Measurements from ENCODE around the gene LGALS9. TPM values are rescaled to one million over a fixed set of nuclear protein-coding genes. Genes with fewer than 3 reads are reported as not detected.
"Not testable (repeated sequence)": the region's sequence is repeated elsewhere in the genome, so short reads cannot be mapped to it uniquely, and the experiment has no call there.

The LGALS9 gene
- total RNA-seq, 4 donors from 2014 or later: 14.4 to 31.8 (median 15.2) TPM; not detected in 1

GRCh38 chr17:27647765-27648164 is 16.8 kb downstream of the LGALS9 start:
- TF ChIP-seq CTCF (IDR thresholded peaks at IDR 0.05): no peak
- TF ChIP-seq POLR2A (IDR thresholded peaks at IDR 0.05): no peak
- Histone ChIP-seq H3K27ac (no peak overlapping the region), H3K9me3 (no peaks in the 10 kb centered on the region), H3K36me3 (no peaks in the 10 kb centered on the region), H3K4me3 (no peak overlapping the region), H3K27me3 (no peaks in the 10 kb centered on the region), H3K4me1 (no peaks in the 10 kb centered on the region)
- intact Hi-C loops (cut with DNase I; ENCODE audit: low total_unique reads): no loop called here
- DNase-seq: no peak

- H3K27me3 ChIP-seq; H3K4me3 ChIP-seq; H3K36me3 ChIP-seq; DNase-seq; H3K27ac ChIP-seq; H3K9me3 ChIP-seq; intact Hi-C loops (cut with DNase I; ENCODE audit: low total_unique reads); H3K4me1 ChIP-seq: not testable (repeated sequence)
Measured at GRCh38 chr17:27649111-27649571, 18.2 kb downstream of the LGALS9 start.

- intact Hi-C loops (cut with DNase I; ENCODE audit: low total_unique reads): loop anchor here (2.0 kb wide), 1 partner anchor 47 kb away; no protein-coding TSS in a partner anchor
Measured at GRCh38 chr17:27649929-27650328, 18.9 kb downstream of the LGALS9 start.

DNA sequence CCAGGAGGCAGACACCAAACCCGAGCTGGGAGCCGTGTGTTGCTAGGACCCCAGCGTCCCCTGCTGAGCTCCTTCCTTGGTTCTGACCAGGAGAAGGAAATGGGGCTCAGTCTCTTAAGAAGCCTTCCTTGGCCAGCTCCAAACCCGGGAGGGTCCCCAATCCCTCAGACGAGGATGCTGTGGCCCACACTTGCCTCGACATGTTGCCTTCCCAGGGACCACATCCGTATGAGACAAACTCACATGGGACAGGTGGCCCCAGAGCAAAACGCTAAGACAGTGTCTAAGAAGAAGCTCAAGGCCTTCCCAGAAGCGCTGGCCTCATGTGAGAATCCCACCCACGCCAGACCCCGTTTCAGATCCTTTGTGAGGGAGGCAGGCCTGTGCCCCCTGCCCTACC is 19.8 kb downstream of the LGALS9 start:
- no peak for DNase-seq
- no peaks in the 10 kb centered on the region for H3K4me1 ChIP-seq
- intact Hi-C loops (cut with DNase I; ENCODE audit: low total_unique reads): loop anchor here (2.0 kb wide), 1 partner anchor 48 kb away; no protein-coding TSS in a partner anchor
- H3K27me3 ChIP-seq: no peaks in the 10 kb centered on the region
- H3K27ac ChIP-seq: no peak overlapping the region
- H3K9me3 ChIP-seq: no peaks in the 10 kb centered on the region
- no peak overlapping the region for H3K4me3 ChIP-seq
- no peaks in the 10 kb centered on the region for H3K36me3 ChIP-seq
- TF ChIP-seq CTCF (IDR thresholded peaks at IDR 0.05): no peak
- no peak for TF ChIP-seq POLR2A (IDR thresholded peaks at IDR 0.05)

More at GRCh38 chr17:27649929-27650328, 18.9 kb downstream of the LGALS9 start:
- no peaks in the 10 kb centered on the region for H3K36me3 ChIP-seq
- no peak for DNase-seq
- H3K27me3 ChIP-seq: no peaks in the 10 kb centered on the region
- no peaks in the 10 kb centered on the region for H3K4me1 ChIP-seq
- H3K27ac ChIP-seq: no peak overlapping the region
- no peaks in the 10 kb centered on the region for H3K9me3 ChIP-seq
- no peak overlapping the region for H3K4me3 ChIP-seq
- no peak for TF ChIP-seq CTCF (IDR thresholded peaks at IDR 0.05)
- no peak for TF ChIP-seq POLR2A (IDR thresholded peaks at IDR 0.05)

DNA sequence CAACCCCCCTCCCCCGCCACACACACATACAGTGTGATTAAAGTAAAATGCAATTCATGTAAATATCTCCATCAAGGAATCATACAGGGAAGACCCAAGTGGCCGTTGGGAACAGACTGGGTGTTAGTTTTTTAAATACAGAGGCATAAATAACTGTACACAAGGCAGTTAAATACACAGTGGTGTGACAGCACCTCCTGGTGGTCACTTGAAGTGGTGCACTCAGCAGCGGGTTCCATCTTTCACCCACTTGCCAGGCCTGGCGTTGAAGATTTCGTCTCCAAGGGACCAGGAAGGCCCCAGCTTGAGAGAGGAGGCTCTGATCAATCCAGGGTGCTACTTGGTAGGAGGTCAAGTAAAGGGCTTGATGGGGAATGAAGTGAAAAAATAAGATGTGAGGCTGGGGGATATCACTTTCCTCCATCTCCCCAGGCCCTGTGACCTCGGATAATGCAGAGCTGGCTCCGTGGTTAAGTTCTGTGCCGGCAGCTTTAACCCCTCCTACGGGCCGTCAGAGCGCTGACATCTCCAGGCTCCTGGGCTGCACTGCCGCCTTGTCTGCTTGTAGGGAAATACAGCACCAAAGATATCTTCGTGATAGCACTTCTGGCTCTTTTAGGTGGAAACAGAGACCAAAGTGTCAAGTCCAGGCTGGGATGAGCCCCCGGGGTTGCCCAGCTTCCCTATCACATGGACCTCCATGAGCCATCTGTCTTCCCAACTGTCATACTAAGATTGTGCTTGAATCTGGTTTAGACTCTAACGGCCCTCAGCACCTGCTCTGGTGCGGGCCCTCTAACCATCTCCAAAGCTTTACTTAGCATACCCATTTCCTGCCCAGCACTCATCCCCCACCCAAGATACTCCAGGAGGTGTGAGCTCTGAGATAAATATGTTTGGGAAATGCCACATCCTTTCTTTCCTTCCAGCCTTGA is 20.7 kb downstream of the LGALS9 start:
- Histone ChIP-seq H3K36me3 (no peaks in the 10 kb centered on the region), H3K4me1 (no peaks in the 10 kb centered on the region), H3K27me3 (no peaks in the 10 kb centered on the region), H3K27ac (no peak overlapping the region), H3K4me3 (no peak overlapping the region), H3K9me3 (no peaks in the 10 kb centered on the region)
- TF ChIP-seq POLR2A (IDR thresholded peaks at IDR 0.05): no peak
- peak; percentile 91 to 94 (median 91) for TF ChIP-seq CTCF (IDR thresholded peaks at IDR 0.05)
- peak; percentile 70 to 71 for DNase-seq
- intact Hi-C loops (cut with DNase I; ENCODE audit: low total_unique reads): loop anchor here (2.0 kb wide), 1 partner anchor 49 kb away; no protein-coding TSS in a partner anchor

DNA sequence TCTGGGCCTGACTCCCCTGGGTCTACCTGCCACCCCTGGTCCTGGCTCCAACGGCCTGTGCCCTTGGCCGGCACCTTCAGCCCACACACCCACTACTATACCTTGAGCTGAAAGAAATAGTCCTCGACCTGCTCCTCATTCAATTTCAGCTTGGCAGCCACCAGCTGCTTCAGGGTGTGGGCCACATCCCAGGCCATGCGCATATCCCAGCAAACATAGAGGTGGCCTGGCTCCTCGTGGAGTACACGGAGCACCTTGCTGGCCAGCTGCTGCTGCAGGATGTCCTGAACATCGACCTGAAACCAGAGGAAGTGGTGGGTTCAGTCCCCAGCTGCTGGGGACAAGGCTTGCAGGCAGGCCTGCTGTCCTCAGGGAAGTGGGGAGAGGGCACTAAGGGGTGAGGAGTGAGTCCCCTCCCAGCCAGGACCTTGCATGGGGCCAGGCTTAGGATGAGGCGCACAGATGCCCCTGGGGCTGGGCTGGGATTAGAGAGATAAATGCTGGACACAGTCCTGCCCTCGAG is 22.5 kb downstream of the LGALS9 start:
- H3K4me1 ChIP-seq; H3K27me3 ChIP-seq; DNase-seq; H3K4me3 ChIP-seq; intact Hi-C loops (cut with DNase I; ENCODE audit: low total_unique reads); H3K27ac ChIP-seq; H3K9me3 ChIP-seq; H3K36me3 ChIP-seq: not testable (repeated sequence)
